KOPT-K1 (cell line): Measurements from ENCODE around the gene SORCS3.

Experiments
- H3K27ac ChIP-seq: fragments of 200-600 bp; sonication (generic); 2 replicates; pipeline ENCODE4 v1.5.1; 2016; ENCODE audit warnings: antibody characterized with exemption, mild to moderate bottlenecking, low read depth, low read length; ENCODE audit not compliant: poor library complexity, severe bottlenecking
- H3K36me3 ChIP-seq: fragments of 200-600 bp; sonication (generic); 2 replicates; pipeline ENCODE4 v1.5.1; 2017; ENCODE audit warnings: antibody characterized with exemption, mild to moderate bottlenecking, low read length, moderate library complexity; ENCODE audit not compliant: insufficient read depth
- H3K9me3 ChIP-seq: fragments of 200-600 bp; sonication (generic); 2 replicates; pipeline ENCODE4 v1.5.1; 2017; ENCODE audit warnings: antibody characterized with exemption, low read length, mild to moderate bottlenecking; ENCODE audit not compliant: insufficient read depth, poor library complexity, severe bottlenecking

SORCS3 gene

DNA sequence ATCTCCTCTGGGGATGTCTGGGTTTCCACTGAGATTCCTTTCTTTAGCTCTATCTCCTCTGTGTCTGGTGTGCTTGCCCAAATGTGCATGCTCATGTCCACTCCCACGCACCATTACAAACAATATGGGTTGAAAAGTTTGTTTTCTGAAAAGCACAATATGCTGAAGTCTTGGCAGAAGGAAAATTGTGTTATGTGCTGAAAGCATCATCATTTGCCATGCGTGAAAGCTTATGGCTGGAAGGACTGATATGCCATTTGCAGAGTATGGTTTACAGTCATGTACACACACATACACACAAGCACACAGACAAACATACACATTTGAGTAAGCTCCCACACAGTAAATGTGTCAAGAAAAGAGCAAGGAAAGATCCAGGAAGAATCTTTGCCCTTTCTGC is 231.6 kb downstream of the SORCS3 start:
- Histone ChIP-seq H3K36me3 (no peaks in the 10 kb centered on the region), H3K9me3 (no peaks in the 10 kb centered on the region), H3K27ac (no peak overlapping the region)

GRCh38 chr10:104873161-104873560 is 232.1 kb downstream of the SORCS3 start:
- Histone ChIP-seq H3K27ac (no peak overlapping the region), H3K9me3 (no peaks in the 10 kb centered on the region), H3K36me3 (no peaks in the 10 kb centered on the region)

DNA sequence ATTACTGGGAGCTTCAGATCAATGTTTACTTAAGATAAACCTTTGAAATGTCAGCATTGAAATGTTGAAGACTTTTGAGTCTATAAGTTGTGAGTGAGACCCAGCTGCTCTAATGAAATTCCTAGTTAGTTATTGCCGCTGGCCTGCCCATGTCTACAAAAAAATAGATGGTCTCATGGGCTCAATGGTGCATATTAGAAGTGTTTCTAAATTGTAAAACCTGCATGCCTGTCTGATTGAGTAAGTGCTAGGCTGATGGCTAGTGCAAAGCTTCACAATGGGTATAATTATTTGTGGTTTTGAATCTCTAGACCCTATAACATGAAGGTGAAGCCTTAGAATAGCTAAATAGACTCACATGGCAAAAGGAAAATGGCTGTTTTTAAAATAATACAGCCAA is 234.5 kb downstream of the SORCS3 start:
- H3K27ac ChIP-seq, result no peak overlapping the region
- no peaks in the 10 kb centered on the region for H3K9me3 ChIP-seq
- H3K36me3 ChIP-seq, result no peaks in the 10 kb centered on the region

DNA sequence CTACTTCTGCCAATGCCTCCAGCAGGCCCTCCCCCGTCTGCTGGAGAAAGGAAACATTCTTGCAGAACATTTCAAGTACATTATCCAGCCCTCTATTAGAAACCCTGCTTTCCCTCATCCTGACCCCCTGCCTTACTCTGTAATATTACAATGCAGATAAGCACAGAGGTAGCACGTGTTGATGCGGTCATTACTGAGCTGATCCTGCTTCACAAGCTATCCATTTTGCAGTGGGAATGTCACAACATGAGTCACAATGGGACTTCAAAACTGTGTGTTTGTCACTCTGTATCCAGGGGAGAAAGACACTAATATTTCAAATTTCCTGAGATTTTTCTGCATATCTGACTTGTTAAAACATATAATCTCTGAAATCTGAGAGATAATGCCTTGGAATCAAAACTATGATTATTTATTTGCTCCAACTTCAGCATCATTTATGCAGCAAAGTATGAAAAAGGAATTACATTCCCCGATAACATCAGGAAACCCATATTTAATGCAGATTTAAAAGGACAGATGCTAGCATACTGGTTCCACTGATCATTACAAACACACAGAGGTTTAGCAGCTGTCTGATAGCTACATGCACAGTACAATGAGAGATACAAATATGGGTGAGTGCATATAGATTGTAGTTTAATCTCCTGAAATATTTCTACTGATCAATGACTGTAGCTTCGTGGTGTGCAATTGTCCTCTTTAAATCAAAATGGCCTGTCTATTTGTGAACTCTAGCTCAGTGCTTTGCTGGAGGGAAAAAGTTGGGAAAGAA is 239.7 kb downstream of the SORCS3 start:
- Histone ChIP-seq H3K27ac (no peak overlapping the region), H3K36me3 (no peaks in the 10 kb centered on the region), H3K9me3 (no peaks in the 10 kb centered on the region)

DNA sequence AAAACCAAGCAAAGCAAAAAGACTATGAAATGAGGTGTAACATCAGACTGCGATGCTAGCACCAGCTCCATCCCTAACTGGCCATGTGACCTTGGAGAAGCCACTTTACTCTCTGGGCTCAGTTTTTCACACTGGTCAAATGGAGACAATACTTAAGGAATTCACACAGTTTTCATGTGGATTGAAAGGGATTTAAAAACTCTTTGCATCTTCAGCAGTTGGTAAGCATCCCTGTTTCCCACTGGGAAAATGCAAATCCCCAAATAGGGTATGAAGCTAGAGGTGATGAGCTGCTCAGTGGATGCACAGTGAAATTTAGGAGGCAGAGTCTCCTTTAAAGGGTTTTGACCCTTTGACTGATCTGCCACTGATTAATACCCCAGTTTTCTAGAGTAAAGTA is 240.7 kb downstream of the SORCS3 start:
- Histone ChIP-seq H3K9me3 (no peaks in the 10 kb centered on the region), H3K27ac (no peak overlapping the region), H3K36me3 (no peaks in the 10 kb centered on the region)

DNA sequence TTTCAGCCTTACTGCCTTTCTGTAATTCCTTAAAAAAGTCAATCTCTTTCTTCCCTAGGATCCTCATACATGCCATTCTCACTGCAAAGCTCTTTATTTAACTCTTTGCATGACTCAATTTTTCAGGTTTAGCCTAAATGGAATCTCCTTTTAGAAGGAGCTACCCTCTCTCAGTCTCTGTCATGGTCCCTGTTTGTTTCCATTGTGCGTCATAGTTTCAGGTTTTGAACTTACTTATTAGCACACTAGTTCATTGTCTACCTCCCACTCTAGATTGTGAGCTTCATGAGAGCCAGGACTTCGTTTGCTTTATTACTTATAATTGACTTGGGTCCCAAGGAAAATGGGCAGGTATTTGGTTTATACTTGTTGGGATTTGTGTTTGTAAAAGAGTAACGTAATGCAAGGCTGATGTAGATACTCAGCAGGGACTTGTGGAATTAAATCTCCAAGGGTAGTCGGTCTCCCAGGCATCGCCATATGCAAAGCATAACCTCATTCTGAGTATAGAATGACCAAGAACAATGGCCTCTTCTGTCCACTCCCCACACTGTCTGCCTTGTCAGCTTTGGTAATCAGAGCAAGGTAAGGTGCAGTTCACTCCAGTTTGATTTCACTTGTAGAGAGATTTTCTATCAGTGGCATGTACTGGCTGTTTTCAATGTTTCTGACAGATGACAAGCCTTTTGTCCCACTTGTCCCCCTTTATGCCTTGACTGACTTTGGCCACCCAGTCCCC is 252.0 kb downstream of the SORCS3 start:
- Histone ChIP-seq H3K9me3 (peaks cover 8% of the 10 kb centered on the region), H3K36me3 (no peaks in the 10 kb centered on the region), H3K27ac (no peak overlapping the region)

- H3K27ac ChIP-seq, result no peak overlapping the region
- H3K9me3 ChIP-seq, result peaks cover 8% of the 10 kb centered on the region
- no peaks in the 10 kb centered on the region for H3K36me3 ChIP-seq
These were observed 252.6 kb downstream of the SORCS3 start for GRCh38 chr10:104893701-104894100.

- H3K36me3 ChIP-seq, result no peaks in the 10 kb centered on the region
- peaks cover 1% of the 10 kb centered on the region for H3K9me3 ChIP-seq
- no peak overlapping the region for H3K27ac ChIP-seq
These were observed 253.6 kb downstream of the SORCS3 start for GRCh38 chr10:104894681-104895080.

- Histone ChIP-seq H3K9me3 (no peaks in the 10 kb centered on the region), H3K36me3 (no peaks in the 10 kb centered on the region), H3K27ac (no peak overlapping the region)
These were observed 254.5 kb downstream of the SORCS3 start for GRCh38 chr10:104895541-104895940.

- H3K36me3 ChIP-seq, result no peaks in the 10 kb centered on the region
- no peaks in the 10 kb centered on the region for H3K9me3 ChIP-seq
- no peak overlapping the region for H3K27ac ChIP-seq
These were observed 254.9 kb downstream of the SORCS3 start for GRCh38 chr10:104895981-104896380.

GRCh38 chr10:104897696-104898095 is 256.6 kb downstream of the SORCS3 start:
- Histone ChIP-seq H3K9me3 (no peaks in the 10 kb centered on the region), H3K27ac (no peak overlapping the region)

DNA sequence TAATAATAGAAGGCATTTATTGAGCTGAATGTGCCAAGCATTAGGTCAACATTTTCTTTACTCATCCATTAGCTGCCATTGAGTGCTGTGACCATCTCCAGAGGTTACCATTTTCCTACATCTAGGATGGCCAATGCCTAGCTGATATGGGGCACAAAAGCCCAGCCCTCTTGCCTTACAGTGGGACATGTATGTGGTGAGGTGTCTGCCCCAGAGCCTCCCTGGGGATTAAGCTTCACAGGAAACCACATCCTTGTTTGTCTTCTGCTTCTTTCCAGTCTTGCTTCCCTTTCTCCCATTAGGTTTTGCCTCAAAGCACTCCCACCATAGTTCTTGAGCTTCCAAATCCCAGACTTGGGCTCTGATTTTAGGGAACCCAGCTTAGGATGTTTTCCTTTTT is 258.7 kb downstream of the SORCS3 start:
- Histone ChIP-seq H3K27ac (no peak overlapping the region), H3K9me3 (no peaks in the 10 kb centered on the region), H3K36me3 (no peaks in the 10 kb centered on the region)

More at GRCh38 chr10:104897696-104898095, 256.6 kb downstream of the SORCS3 start:
- H3K36me3 ChIP-seq, result no peaks in the 10 kb centered on the region

- Histone ChIP-seq H3K27ac (no peak overlapping the region), H3K36me3 (no peaks in the 10 kb centered on the region), H3K9me3 (no peaks in the 10 kb centered on the region)
These were observed 262.3 kb downstream of the SORCS3 start for GRCh38 chr10:104903433-104903832.

- H3K27ac ChIP-seq, result no peak overlapping the region
- no peaks in the 10 kb centered on the region for H3K9me3 ChIP-seq
- no peaks in the 10 kb centered on the region for H3K36me3 ChIP-seq
These were observed 263.7 kb downstream of the SORCS3 start for GRCh38 chr10:104904753-104905323.

- no peaks in the 10 kb centered on the region for H3K9me3 ChIP-seq
These were observed 265.0 kb downstream of the SORCS3 start for GRCh38 chr10:104906112-104906511.

More at GRCh38 chr10:104906112-104906511, 265.0 kb downstream of the SORCS3 start:
- no peaks in the 10 kb centered on the region for H3K36me3 ChIP-seq
- H3K27ac ChIP-seq, result no peak overlapping the region
